ENCODE results near the gene ARHGAP30. TPM values are rescaled to one million over a fixed set of nuclear protein-coding genes. Genes with fewer than 3 reads are reported as not detected.
"Not testable (repeated sequence)": the region's sequence is repeated elsewhere in the genome, so short reads cannot be mapped to it uniquely, and the experiment has no call there.

The ARHGAP30 gene
- polyA plus RNA-seq, 1 donor from 2014 or later: 138 TPM

GRCh38 chr1:161069241-161069640 lies 450 bp downstream of the ARHGAP30 start:
- H3K36me3 Mint-ChIP-seq: peaks cover 5% of the 10 kb centered on the region
- peak overlapping the region; percentile 97 to 98 (median 98) for H3K4me3 Mint-ChIP-seq
- H3K9me3 Mint-ChIP-seq: no peaks in the 10 kb centered on the region
- peak overlapping the region; percentile 97 to 100 (median 98) for H3K27ac Mint-ChIP-seq
- peaks cover 27 to 40% (median 39%) of the 10 kb centered on the region in 3 donors for H3K4me1 Mint-ChIP-seq
- H3K27me3 Mint-ChIP-seq: no peaks in the 10 kb centered on the region

GRCh38 chr1:161068306-161069234 lies 1.1 kb downstream of the ARHGAP30 start:
- Mint-ChIP-seq H3K36me3 (peaks cover 5% of the 10 kb centered on the region), H3K4me3 (peak overlapping the region; percentile 97 to 98 (median 98)), H3K27ac (peak overlapping the region; percentile 97 to 100 (median 98)), H3K4me1 (peaks cover 31 to 46% (median 43%) of the 10 kb centered on the region in 3 donors), H3K27me3 (no peaks in the 10 kb centered on the region), H3K9me3 (no peaks in the 10 kb centered on the region)

DNA sequence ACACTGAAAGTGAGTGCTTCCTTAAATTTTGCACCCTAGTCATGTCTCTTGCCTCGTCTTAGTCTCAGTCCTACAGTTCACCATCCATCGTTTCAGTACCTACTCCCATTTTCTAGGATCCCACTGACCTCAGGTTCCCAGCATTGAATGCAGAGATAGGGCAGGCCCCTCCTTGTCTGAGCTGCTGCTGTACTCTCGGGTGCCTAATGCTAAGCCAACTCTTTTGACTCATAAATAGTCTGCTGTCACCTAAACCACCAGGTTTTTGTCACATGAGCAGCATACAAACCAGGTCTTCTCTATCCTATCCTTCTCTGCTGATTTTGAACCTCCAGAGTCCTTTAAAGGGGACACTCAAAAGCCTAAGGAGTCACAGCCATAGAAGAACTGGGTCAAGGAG lies 3.0 kb downstream of the ARHGAP30 start:
- H3K9me3 Mint-ChIP-seq: no peaks in the 10 kb centered on the region
- peaks cover 41 to 50% (median 47%) of the 10 kb centered on the region in 3 donors for H3K4me1 Mint-ChIP-seq
- H3K27me3 Mint-ChIP-seq: no peaks in the 10 kb centered on the region
- peaks cover 5% of the 10 kb centered on the region for H3K36me3 Mint-ChIP-seq
- peak overlapping the region; percentile 97 to 100 (median 98) for H3K27ac Mint-ChIP-seq
- peak overlapping the region; percentile 87 to 98 (median 98) for H3K4me3 Mint-ChIP-seq

DNA sequence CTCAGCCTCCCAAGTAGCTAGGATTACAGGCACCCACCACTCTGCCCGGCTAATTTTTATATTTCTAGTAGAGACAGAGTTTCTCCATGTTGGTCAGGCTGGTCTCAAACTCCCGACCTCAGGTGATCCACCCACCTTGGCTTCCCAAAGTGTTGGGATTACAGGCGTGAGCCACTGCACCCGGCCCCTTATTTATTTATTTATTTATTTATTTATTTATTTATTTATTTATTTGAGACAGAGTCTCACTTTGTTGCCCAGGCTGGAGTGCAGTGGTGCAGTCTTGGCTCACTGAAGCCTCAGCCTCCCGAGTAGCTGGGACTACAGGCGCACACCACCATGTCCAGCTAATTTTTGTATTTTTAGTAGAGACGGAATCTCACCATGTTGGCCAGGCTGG lies 4.0 kb downstream of the ARHGAP30 start:
- H3K27me3 Mint-ChIP-seq, H3K9me3 Mint-ChIP-seq, H3K36me3 Mint-ChIP-seq: not testable (repeated sequence)
- H3K4me1 Mint-ChIP-seq: peaks cover 36 to 48% (median 46%) of the 10 kb centered on the region in 3 donors
- H3K4me3 Mint-ChIP-seq: peak overlapping the region in 3 of 4 donors; percentile 57 to 98 (median 60)
- peak overlapping the region in 2 of 3 donors; percentile 25 to 100 for H3K27ac Mint-ChIP-seq

- Mint-ChIP-seq H3K4me3 (peak overlapping the region in 3 of 4 donors; percentile 72 to 84 (median 75)), H3K27ac (peak overlapping the region; percentile 60 to 86 (median 78)), H3K4me1 (peaks cover 29 to 47% (median 46%) of the 10 kb centered on the region in 3 donors)
- H3K36me3 Mint-ChIP-seq, H3K27me3 Mint-ChIP-seq, H3K9me3 Mint-ChIP-seq: not testable (repeated sequence)
Measured at GRCh38 chr1:161063936-161064335, 5.8 kb downstream of the ARHGAP30 start.

DNA sequence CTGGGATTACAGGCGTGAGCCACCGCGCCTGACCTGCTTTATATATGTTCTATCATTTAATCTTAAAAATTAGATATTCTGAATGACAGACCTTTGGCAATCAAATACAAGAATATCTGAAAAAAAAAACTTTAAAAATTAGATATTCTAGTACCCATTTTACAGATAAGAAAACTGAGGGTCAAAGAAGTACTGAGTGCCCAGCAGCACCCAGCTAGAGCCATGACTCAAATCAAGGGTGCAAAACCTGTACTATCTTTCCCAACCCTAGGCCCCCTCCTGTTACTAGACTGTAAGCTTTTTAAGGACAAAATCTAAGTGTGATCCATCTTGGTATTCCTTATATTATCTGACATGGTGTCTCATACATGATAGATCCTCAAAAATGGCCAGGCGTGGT lies 8.3 kb downstream of the ARHGAP30 start:
- peaks cover 2% of the 10 kb centered on the region for H3K36me3 Mint-ChIP-seq
- H3K9me3 Mint-ChIP-seq: no peaks in the 10 kb centered on the region
- H3K27me3 Mint-ChIP-seq: no peaks in the 10 kb centered on the region
- H3K4me3 Mint-ChIP-seq: peak overlapping the region in 1 of 4 donors; percentile 58
- peaks cover 20 to 34% (median 30%) of the 10 kb centered on the region in 3 donors for H3K4me1 Mint-ChIP-seq
- no peak overlapping the region for H3K27ac Mint-ChIP-seq

DNA sequence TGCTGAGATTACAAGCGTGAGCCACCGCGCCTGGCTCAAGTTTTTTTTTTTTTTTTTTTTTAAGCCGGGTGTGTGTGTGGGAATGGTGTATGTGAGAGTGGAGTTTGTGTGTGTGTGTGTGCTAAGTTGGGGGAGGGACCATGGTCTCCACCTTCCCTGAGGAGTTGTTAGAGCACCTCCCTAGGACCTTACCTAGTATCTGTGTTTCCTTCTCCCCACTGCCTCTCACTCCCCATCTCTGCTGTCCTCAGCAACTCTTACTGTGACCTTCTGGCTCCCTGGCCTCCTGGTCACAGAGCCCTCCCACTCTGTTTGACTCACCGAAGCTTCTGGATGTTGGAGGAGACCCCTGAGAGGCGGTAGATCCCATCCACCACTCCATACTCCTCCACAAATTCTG lies 10.4 kb downstream of the ARHGAP30 start:
- Mint-ChIP-seq H3K4me1 (peaks cover 20 to 29% (median 22%) of the 10 kb centered on the region in 3 donors), H3K27me3 (no peaks in the 10 kb centered on the region), H3K36me3 (peaks cover 2% of the 10 kb centered on the region), H3K9me3 (no peaks in the 10 kb centered on the region), H3K4me3 (no peak overlapping the region), H3K27ac (peak overlapping the region in 2 of 3 donors; percentile 76 to 85)

DNA sequence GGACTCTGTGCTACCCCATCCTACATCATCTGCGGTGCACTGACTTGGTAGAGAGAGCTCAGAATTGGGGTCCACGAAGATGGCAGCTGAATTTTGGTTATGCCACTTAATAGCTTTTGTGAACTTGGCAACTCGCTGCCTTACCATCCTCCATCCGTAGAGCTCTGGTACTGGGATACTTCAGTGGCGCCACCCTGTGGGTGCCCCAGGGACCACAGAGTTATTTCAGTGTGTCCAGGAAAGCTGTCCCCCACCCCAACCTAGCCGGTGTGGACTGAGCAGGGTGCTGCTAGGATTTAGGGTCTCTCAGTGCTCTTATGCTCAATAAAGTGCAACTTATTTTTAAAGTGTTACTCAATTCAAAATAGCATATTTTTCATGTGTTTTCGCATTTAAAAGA lies 14.9 kb downstream of the ARHGAP30 start:
- H3K4me3 Mint-ChIP-seq: no peak overlapping the region
- no peaks in the 10 kb centered on the region for H3K27me3 Mint-ChIP-seq
- H3K9me3 Mint-ChIP-seq: no peaks in the 10 kb centered on the region
- peaks cover 6% of the 10 kb centered on the region for H3K36me3 Mint-ChIP-seq
- H3K27ac Mint-ChIP-seq: no peak overlapping the region
- H3K4me1 Mint-ChIP-seq: peaks cover 6 to 14% (median 10%) of the 10 kb centered on the region in 3 donors

GRCh38 chr1:161054232-161054631 lies 15.5 kb downstream of the ARHGAP30 start:
- Mint-ChIP-seq H3K27ac (no peak overlapping the region), H3K36me3 (peaks cover 8% of the 10 kb centered on the region), H3K9me3 (no peaks in the 10 kb centered on the region), H3K4me1 (peaks cover under 1 to 10% (median 9%) of the 10 kb centered on the region in 3 donors), H3K27me3 (no peaks in the 10 kb centered on the region), H3K4me3 (no peak overlapping the region)

DNA sequence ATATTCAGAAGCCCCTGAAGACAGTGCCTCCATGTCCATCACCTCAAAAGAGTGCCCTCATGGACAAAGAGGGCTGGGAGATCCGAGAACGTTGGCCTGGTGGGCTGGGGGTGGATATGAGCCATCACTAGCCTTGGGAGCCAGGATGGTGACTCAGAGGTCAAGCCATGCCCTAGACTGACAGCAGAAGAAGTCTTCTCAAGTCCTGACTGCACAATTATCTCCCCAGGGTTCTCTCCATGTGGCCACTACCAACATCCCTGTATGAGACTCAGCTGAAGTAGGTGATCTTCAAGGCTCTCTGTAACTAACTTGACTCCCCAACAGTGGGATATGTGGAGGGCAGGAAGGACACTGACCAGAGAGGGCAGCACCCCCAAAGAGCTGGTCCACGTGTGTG lies 16.8 kb downstream of the ARHGAP30 start:
- Mint-ChIP-seq H3K27me3 (no peaks in the 10 kb centered on the region), H3K9me3 (no peaks in the 10 kb centered on the region), H3K36me3 (peaks cover 12% of the 10 kb centered on the region), H3K4me3 (no peak overlapping the region), H3K4me1 (peaks cover 4 to 17% (median 10%) of the 10 kb centered on the region in 3 donors), H3K27ac (peak overlapping the region; percentile 47 to 71 (median 54))

DNA sequence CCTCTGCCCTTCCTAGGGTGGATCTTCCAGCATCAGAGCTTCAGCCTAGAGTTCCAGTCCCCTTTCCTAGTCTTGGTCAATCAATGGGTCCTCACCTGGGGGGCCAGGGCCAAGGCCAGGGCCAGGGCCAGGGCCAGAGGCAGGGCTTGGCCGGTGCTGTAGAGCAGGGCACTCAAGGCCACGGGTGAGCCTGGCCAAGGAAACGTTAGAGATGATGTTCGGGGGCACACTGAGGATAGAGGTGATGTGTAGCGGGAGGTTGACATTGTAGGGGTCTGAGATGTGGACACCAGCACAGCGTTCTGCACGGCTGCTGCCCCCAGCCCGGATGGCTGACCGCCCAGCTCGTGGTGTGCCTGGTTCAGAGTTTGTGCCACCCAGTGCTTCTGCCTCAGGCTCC lies 18.5 kb downstream of the ARHGAP30 start:
- H3K4me1 Mint-ChIP-seq: peaks cover 11 to 24% (median 18%) of the 10 kb centered on the region in 3 donors
- no peaks in the 10 kb centered on the region for H3K9me3 Mint-ChIP-seq
- H3K4me3 Mint-ChIP-seq: no peak overlapping the region
- H3K36me3 Mint-ChIP-seq: peaks cover 17% of the 10 kb centered on the region
- H3K27me3 Mint-ChIP-seq: no peaks in the 10 kb centered on the region
- H3K27ac Mint-ChIP-seq: peak overlapping the region in 2 of 3 donors; percentile 39

- no peaks in the 10 kb centered on the region for H3K9me3 Mint-ChIP-seq
- peak overlapping the region in 1 of 4 donors; percentile 41 for H3K4me3 Mint-ChIP-seq
- H3K4me1 Mint-ChIP-seq: peaks cover 25 to 28% (median 28%) of the 10 kb centered on the region in 3 donors
- peaks cover 17% of the 10 kb centered on the region for H3K36me3 Mint-ChIP-seq
- no peaks in the 10 kb centered on the region for H3K27me3 Mint-ChIP-seq
- peak overlapping the region; percentile 94 to 100 (median 97) for H3K27ac Mint-ChIP-seq
Measured at GRCh38 chr1:161048949-161049722, 20.6 kb downstream of the ARHGAP30 start.

- Mint-ChIP-seq H3K27me3 (no peaks in the 10 kb centered on the region), H3K27ac (peak overlapping the region; percentile 94 to 100 (median 97)), H3K4me3 (peak overlapping the region in 3 of 4 donors; percentile 92 to 100 (median 98)), H3K36me3 (peaks cover 17% of the 10 kb centered on the region), H3K9me3 (no peaks in the 10 kb centered on the region), H3K4me1 (peaks cover 21 to 38% (median 35%) of the 10 kb centered on the region in 3 donors)
Measured at GRCh38 chr1:161047436-161048420, 22.0 kb downstream of the ARHGAP30 start.
